Stomach (tissue), 9 donors: ENCODE data around the gene AFF1. TPM values are rescaled to one million over a fixed set of nuclear protein-coding genes. Genes with fewer than 3 reads are reported as not detected.
"Not testable (repeated sequence)": the region's sequence is repeated elsewhere in the genome, so short reads cannot be mapped to it uniquely, and the experiment has no call there.

ENCODE experiments used
- DNase-seq, 2 donors: peaks; one replicate each; pipeline versions ENCODE4 v3.0.0 to v3.0.0-alpha.2; 2013 to 2019
- H3K27ac ChIP-seq, 5 donors: fragments of 200-600 bp in 4 of 5; sonication (generic) in 4 of 5; one replicate each; pipeline ENCODE4 v1.5.1; 2013 to 2019; ENCODE audit warnings: mild to moderate bottlenecking in 1 of 5, moderate library complexity in 1 of 5
- H3K27me3 ChIP-seq, 3 donors: fragments of 200-600 bp; sonication (generic); one replicate each; pipeline ENCODE4 v1.5.1; 2017 to 2019; ENCODE audit warnings: mixed run types in 1 of 3
- H3K36me3 ChIP-seq, 4 donors: fragments of 200-600 bp; sonication (generic); 1 replicate in 3 of 4; 2 replicates in 1 of 4; pipeline ENCODE4 v1.5.1; 2016 to 2019
- H3K4me1 ChIP-seq, 4 donors: fragments of 200-600 bp; sonication (generic); one replicate each; pipeline ENCODE4 v1.5.1; 2016 to 2019
- H3K4me3 ChIP-seq, 4 donors: fragments of 200-600 bp; sonication (generic) in 3 of 4; one replicate each; pipeline ENCODE4 v1.5.1; 2016 to 2019; ENCODE audit warnings: mild to moderate bottlenecking in 1 of 4
- H3K9me3 ChIP-seq, 4 donors: fragments of 200-600 bp; sonication (generic); one replicate each; pipeline ENCODE4 v1.5.1; 2016 to 2019
- EP300 ChIP-seq: sonication (generic); formaldehyde crosslinking; IDR thresholded peaks from one replicate; pipeline ENCODE4 v1.6.1; 2017; ENCODE audit warnings: antibody characterized with exemption
- POLR2A ChIP-seq, 4 donors: fragments of 450-650 bp; IDR thresholded peaks; one replicate each; pipeline ENCODE4 v1.6.1; 2016; ENCODE audit warnings: antibody characterized with exemption in 4 of 4, control low read depth in 2 of 4, mild to moderate bottlenecking in 1 of 4, moderate library complexity in 1 of 4
- POLR2AphosphoS5 ChIP-seq, 3 donors: sonication (generic); formaldehyde crosslinking; IDR thresholded peaks; one replicate each; pipeline ENCODE4 v1.6.1; 2016; ENCODE audit warnings: antibody characterized with exemption in 3 of 3
- WGBS, 5 donors: extraction: QIAGEN DNeasy Blood & Tissue Kit in 3 of 5; methylation state at CpG; one replicate each; pipeline versions ENCODE4 v1.1.5 to v1.1.7; 2013 to 2018; 5-methylcytosine and 5-hydroxymethylcytosine counted together
- intact Hi-C: fragments of 100-400 bp; cut with DNase I; formaldehyde crosslinking; loops from one replicate; pipeline ENCODE4 v1.15.1; 2023; ENCODE audit warnings: low total_unique reads
- polyA plus RNA-seq, 3 donors: library from polyadenylated mRNA; stranded (reverse); fragments of 200-250 nt; gene quantifications; one replicate each; pipeline ENCODE4 v1.2.3, GENCODE V29; 2013
- total RNA-seq, 5 donors: library from RNA; depleted of rRNA; stranded (reverse); fragments of >200 nt; gene quantifications; one replicate each; pipeline versions ENCODE4 v1.1.0 to v1.2.3, GENCODE V29; 2014 to 2016
- TF ChIP-seq, protein P1 (sequence below), 7 experiments: fragments of 450-650 bp in 4 of 7; fragments of 200-600 bp in 3 of 7; sonication (generic) in 3 of 7; IDR thresholded peaks; one replicate each; pipeline ENCODE4 v1.5.1; 2016 to 2019; ENCODE audit warnings: antibody characterized with exemption in 7 of 7, control low read depth in 2 of 7, mild to moderate bottlenecking in 1 of 7
- donor health status: healthy with polysubstance abuse.
- donor health status: Bipolar disorder and iron deficiency.
- donor health status: healthy.

The AFF1 gene
- total and polyA plus RNA-seq, 8 donors = 6.9 to 177 (median 59.1) TPM

DNA sequence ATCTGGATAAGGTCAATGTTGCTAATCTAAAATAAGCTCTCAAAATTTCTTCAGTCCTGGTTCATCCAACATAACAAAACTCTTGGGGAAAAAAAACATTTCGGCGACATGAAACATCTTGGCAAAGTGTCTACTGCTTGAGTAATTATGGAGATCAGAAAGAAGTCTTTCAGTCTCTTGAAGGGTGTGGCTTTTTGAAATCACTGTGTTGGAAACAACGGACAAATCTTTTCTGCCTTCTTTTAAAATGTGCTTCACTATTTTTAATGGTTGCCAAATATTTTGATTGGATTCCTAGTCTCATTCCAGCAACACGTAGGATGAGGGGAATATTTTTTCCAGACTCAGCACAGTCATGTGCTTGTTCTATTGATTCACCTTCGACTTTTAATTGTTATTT, 147.0 kb downstream of the AFF1 start:
- H3K4me3 ChIP-seq = no peak overlapping the region
- no peaks in the 10 kb centered on the region for H3K27me3 ChIP-seq
- no peak for TF ChIP-seq POLR2A (IDR thresholded peaks at IDR 0.05)
- no peak for TF ChIP-seq POLR2AphosphoS5 (IDR thresholded peaks at IDR 0.05)
- TF ChIP-seq, protein P1, sequence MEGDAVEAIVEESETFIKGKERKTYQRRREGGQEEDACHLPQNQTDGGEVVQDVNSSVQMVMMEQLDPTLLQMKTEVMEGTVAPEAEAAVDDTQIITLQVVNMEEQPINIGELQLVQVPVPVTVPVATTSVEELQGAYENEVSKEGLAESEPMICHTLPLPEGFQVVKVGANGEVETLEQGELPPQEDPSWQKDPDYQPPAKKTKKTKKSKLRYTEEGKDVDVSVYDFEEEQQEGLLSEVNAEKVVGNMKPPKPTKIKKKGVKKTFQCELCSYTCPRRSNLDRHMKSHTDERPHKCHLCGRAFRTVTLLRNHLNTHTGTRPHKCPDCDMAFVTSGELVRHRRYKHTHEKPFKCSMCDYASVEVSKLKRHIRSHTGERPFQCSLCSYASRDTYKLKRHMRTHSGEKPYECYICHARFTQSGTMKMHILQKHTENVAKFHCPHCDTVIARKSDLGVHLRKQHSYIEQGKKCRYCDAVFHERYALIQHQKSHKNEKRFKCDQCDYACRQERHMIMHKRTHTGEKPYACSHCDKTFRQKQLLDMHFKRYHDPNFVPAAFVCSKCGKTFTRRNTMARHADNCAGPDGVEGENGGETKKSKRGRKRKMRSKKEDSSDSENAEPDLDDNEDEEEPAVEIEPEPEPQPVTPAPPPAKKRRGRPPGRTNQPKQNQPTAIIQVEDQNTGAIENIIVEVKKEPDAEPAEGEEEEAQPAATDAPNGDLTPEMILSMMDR (IDR thresholded peaks at IDR 0.05) = no peak
- TF ChIP-seq EP300 = no peak
- 46 to 86% (median 70%) methylated on average over 5 of the region's 5 CpGs for WGBS, 5 donors
- H3K36me3 ChIP-seq = peaks cover 0 to 20% (median 19%) of the 10 kb centered on the region in 4 donors
- H3K27ac ChIP-seq = peak overlapping the region in 1 of 5 donors; percentile 72
- intact Hi-C loops = no loop called here
- H3K4me1 ChIP-seq = peaks cover 20 to 77% (median 48%) of the 10 kb centered on the region in 4 donors
- DNase-seq = no peak
- H3K9me3 ChIP-seq = no peaks in the 10 kb centered on the region

DNA sequence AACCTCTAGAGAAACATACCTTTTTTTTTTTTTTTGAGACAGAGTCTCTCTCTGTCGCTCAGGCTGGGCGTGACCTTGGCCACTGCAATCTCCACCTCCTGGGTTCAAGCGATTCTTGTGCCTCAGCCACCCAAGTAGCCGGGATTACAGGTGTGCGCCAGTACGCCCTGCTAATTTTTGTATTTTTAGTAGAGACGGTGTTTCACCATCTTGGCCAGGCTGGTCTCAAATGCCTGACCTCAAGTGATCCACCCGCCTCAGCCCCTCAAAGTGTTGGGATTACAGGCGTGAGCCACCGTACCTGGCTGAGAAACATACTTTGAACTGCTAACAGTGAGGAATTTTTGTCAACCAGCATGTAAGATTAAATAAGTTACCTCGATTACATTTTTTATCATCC, 150.9 kb downstream of the AFF1 start:
- Histone ChIP-seq H3K36me3 (peaks cover 0 to 34% (median 28%) of the 10 kb centered on the region in 4 donors), H3K4me1 (peaks cover 0 to 65% (median 28%) of the 10 kb centered on the region in 4 donors)
- DNase-seq, H3K27me3 ChIP-seq, H3K9me3 ChIP-seq, intact Hi-C loops, H3K4me3 ChIP-seq, H3K27ac ChIP-seq: not testable (repeated sequence)
- WGBS, 5 donors = 95 to 97% (median 96%) methylated on average over 11 of the region's 11 CpGs

DNA sequence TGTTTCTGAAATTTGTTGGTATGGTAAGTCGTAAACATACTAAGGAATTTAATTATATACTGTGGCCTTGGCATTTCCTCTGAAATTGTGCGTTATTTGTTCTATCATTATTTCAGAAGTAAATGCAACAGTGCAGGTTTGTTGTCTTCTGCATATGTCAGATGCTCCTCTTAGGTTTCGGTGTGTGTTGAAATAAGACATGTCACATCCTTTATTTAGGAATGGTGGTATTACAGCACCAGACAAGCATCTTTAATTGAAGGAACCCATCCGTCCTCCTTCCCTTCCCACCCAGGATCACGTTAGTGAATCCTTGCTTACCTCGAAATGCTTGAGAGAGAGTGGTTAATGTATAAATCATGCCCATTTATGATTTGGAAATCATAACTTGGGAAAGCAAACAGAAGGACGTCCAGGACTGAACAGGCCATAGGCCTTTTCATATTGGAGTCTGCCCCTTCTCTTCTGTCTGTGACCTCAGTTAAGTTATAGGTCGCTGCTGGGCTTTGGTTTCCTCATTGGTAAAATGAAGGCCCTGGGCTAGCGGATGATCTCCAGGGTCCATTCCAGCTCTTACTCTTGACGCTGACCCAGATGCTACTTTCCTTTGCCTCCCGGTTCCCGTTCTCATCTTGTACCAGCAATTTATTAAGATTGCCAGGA, 151.5 kb downstream of the AFF1 start:
- H3K36me3 ChIP-seq = peaks cover 0 to 34% (median 30%) of the 10 kb centered on the region in 4 donors
- no peak overlapping the region for H3K4me3 ChIP-seq
- no peak for DNase-seq
- H3K27me3 ChIP-seq = no peaks in the 10 kb centered on the region
- peaks cover 0 to 59% (median 26%) of the 10 kb centered on the region in 4 donors for H3K4me1 ChIP-seq
- TF ChIP-seq POLR2A (IDR thresholded peaks at IDR 0.05) (no peak), EP300 (no peak), POLR2AphosphoS5 (IDR thresholded peaks at IDR 0.05) (no peak)
- TF ChIP-seq, protein P1 (IDR thresholded peaks at IDR 0.05) = no peak
- no peaks in the 10 kb centered on the region for H3K9me3 ChIP-seq
- intact Hi-C loops = no loop called here
- no peak overlapping the region for H3K27ac ChIP-seq
- WGBS, 5 donors = 93 to 96% (median 95%) methylated on average over 12 of the region's 12 CpGs

DNA sequence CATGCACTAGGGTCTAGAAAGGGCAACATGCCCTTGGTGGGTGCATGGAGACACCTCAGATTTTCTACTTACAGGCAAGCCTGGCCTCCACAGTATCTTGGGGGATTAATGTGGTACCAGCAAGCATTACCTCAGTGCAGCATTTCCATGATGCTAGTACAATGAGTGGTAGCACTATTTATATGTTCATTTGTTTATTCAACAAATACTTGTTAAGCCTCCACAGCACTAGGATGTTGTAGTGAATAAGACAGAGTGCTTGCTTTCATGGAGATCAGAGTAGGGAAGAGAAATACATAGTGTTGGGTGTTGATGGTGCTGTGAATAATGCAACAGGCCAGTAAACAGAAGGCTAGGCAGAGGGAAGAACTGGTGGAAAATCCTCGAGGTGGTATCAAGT, 152.2 kb downstream of the AFF1 start:
- Histone ChIP-seq H3K9me3 (no peaks in the 10 kb centered on the region), H3K4me3 (no peak overlapping the region), H3K36me3 (peaks cover 0 to 38% (median 32%) of the 10 kb centered on the region in 4 donors), H3K27me3 (no peaks in the 10 kb centered on the region), H3K4me1 (peaks cover 0 to 53% (median 24%) of the 10 kb centered on the region in 4 donors), H3K27ac (no peak overlapping the region)
- TF ChIP-seq POLR2AphosphoS5 (IDR thresholded peaks at IDR 0.05) (no peak), POLR2A (IDR thresholded peaks at IDR 0.05) (no peak), EP300 (no peak)
- TF ChIP-seq, protein P1 (IDR thresholded peaks at IDR 0.05) = no peak
- whole genome bisulfite sequencing, 5 donors = 47 to 75% (median 64%) methylated on average over 1 of the region's 1 CpG
- DNase-seq = no peak
- intact Hi-C loops = no loop called here

DNA sequence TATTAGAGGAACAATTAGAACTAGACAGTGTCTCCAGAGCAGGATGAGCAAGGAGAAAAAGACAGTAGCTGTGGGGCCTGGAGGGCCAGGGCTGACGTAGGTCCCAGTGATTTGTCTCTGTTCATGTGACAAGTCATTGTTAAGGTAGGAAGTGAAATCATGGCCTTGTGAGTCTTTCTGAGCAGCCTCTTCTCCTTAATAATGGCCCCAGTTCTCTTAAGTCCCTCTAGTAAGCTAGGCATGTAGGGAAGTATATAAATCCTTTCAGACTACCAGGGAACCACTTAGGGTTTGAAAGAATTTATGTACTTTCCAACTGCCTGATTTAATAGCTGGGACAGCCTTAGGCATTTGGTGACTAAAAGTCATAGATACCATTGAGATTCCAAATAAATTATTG, 152.6 kb downstream of the AFF1 start:
- Histone ChIP-seq H3K4me3 (no peak overlapping the region), H3K27ac (no peak overlapping the region), H3K9me3 (no peaks in the 10 kb centered on the region), H3K36me3 (peaks cover 0 to 39% (median 33%) of the 10 kb centered on the region in 4 donors), H3K27me3 (no peaks in the 10 kb centered on the region), H3K4me1 (peaks cover 0 to 53% (median 24%) of the 10 kb centered on the region in 4 donors)
- DNase-seq = no peak
- TF ChIP-seq, protein P1 (IDR thresholded peaks at IDR 0.05) = no peak
- TF ChIP-seq POLR2AphosphoS5 (IDR thresholded peaks at IDR 0.05) = no peak
- TF ChIP-seq POLR2A (IDR thresholded peaks at IDR 0.05) = no peak
- TF ChIP-seq EP300 = no peak
- intact Hi-C loops = no loop called here
- WGBS, 5 donors = 58 to 94% (median 79%) methylated on average over 1 of the region's 1 CpG
